Small intestine (tissue), 7 donors: ENCODE measurements around the gene FUT3. TPM values are rescaled to one million over a fixed set of nuclear protein-coding genes. Genes with fewer than 3 reads are reported as not detected.

Experiments used
- DNase-seq, 2 donors: peaks; one replicate each; pipeline versions ENCODE4 v3.0.0 to v3.0.0-alpha.2; 2013
- FAIRE-seq: peaks from 2 replicates; lab custom pipeline; 2012; peaks lifted over from hg19 to GRCh38; lab: Jason Lieb, UNC
- H3K27ac ChIP-seq, 3 donors: one replicate each; pipeline ENCODE4 v1.5.1; 2013; ENCODE audit warnings: low read length in 2 of 3, mild to moderate bottlenecking in 2 of 3, control low read depth in 1 of 3, inconsistent platforms in 1 of 3, low read depth in 1 of 3, moderate library complexity in 1 of 3
- H3K27me3 ChIP-seq, 3 donors: one replicate each; pipeline ENCODE4 v1.6.1; 2013; ENCODE audit warnings: low read length in 3 of 3, inconsistent platforms in 1 of 3; ENCODE audit not compliant: control insufficient read depth in 3 of 3, insufficient read depth in 3 of 3
- H3K36me3 ChIP-seq, 3 donors: one replicate each; pipeline ENCODE4 v1.6.1; 2013; ENCODE audit warnings: low read length in 3 of 3, inconsistent platforms in 1 of 3, low read depth in 1 of 3, mild to moderate bottlenecking in 1 of 3, moderate library complexity in 1 of 3; ENCODE audit not compliant: control insufficient read depth in 3 of 3, insufficient read depth in 2 of 3
- H3K4me1 ChIP-seq, 3 donors: one replicate each; pipeline ENCODE4 v1.6.1; 2013; ENCODE audit warnings: low read length in 2 of 3, inconsistent platforms in 1 of 3, low read depth in 1 of 3, mild to moderate bottlenecking in 1 of 3, moderate library complexity in 1 of 3; ENCODE audit not compliant: control insufficient read depth in 3 of 3, insufficient read depth in 2 of 3
- H3K4me3 ChIP-seq, 3 donors: one replicate each; pipeline ENCODE4 v1.5.1; 2013; ENCODE audit warnings: low read length in 3 of 3, control low read depth in 1 of 3, inconsistent platforms in 1 of 3, low read depth in 1 of 3, mild to moderate bottlenecking in 1 of 3, moderate library complexity in 1 of 3
- H3K9me3 ChIP-seq, 2 donors: one replicate each; pipeline ENCODE4 v1.6.1; 2013; ENCODE audit warnings: low read depth in 1 of 2, low read length in 1 of 2; ENCODE audit not compliant: control insufficient read depth in 2 of 2, insufficient read depth in 1 of 2
- WGBS, 3 donors: extraction: QIAGEN DNeasy Blood & Tissue Kit; methylation state at CpG; one replicate each; pipeline ENCODE4 v1.1.7; 2013; 5-methylcytosine and 5-hydroxymethylcytosine counted together
- polyA plus RNA-seq, 4 donors: library from polyadenylated mRNA; stranded (reverse) in 3 of 4; unstranded in 1 of 4; fragments of 200-250 nt in 3 of 4; fragments of 120-200 nt in 1 of 4; gene quantifications; one replicate each; pipeline versions ENCODE4 v1.2.1 to v1.2.3, GENCODE V29; 2013
- donor health status: healthy with polysubstance abuse.
- donor health status: control.
- donor health status: control.
- donor health status: Bipolar disorder and iron deficiency.
- donor health status: healthy.

Gene FUT3
- polyA plus RNA-seq, 4 donors, result 0.72 to 114 (median 48.6) TPM

GRCh38 chr19:5806905-5807304 is 44.3 kb downstream of the FUT3 start:
- no peak for FAIRE-seq
- WGBS, 3 donors, result 95 to 99% (median 98%) methylated on average over 5 of the region's 5 CpGs

GRCh38 chr19:5806133-5806489 is 45.1 kb downstream of the FUT3 start:
- no peak overlapping the region for H3K27ac ChIP-seq
- no peak for FAIRE-seq
- 25 to 38% (median 29%) methylated on average over 6 of the region's 6 CpGs for WGBS, 3 donors

More at GRCh38 chr19:5806905-5807304, 44.3 kb downstream of the FUT3 start:
- Histone ChIP-seq H3K36me3 (peaks cover 0 to 2% (median 0%) of the 10 kb centered on the region in 3 donors), H3K27ac (no peak overlapping the region), H3K9me3 (no peaks in the 10 kb centered on the region), H3K4me1 (peaks cover 0 to 27% (median 0%) of the 10 kb centered on the region in 3 donors), H3K4me3 (no peak overlapping the region), H3K27me3 (peaks cover 0 to 21% (median under 1%) of the 10 kb centered on the region in 3 donors)
- DNase-seq, result no peak

GRCh38 chr19:5805462-5806132 is 45.7 kb downstream of the FUT3 start:
- FAIRE-seq (no peak), DNase-seq (peak; percentile 79 to 84)
- H3K4me1 ChIP-seq, result peaks cover 0 to 27% (median 0%) of the 10 kb centered on the region in 3 donors
- peaks cover 0 to 2% (median 0%) of the 10 kb centered on the region in 3 donors for H3K36me3 ChIP-seq
- peak overlapping the region in 1 of 3 donors; percentile 72 for H3K27ac ChIP-seq
- WGBS, 3 donors, result 2 to 3% (median 3%) methylated on average over 43 to 46 of the region's 46 CpGs
- no peaks in the 10 kb centered on the region for H3K9me3 ChIP-seq
- H3K27me3 ChIP-seq, result peaks cover 0 to 21% (median 3%) of the 10 kb centered on the region in 3 donors
- peak overlapping the region in 2 of 3 donors; percentile 38 to 57 for H3K4me3 ChIP-seq

More at GRCh38 chr19:5806133-5806489, 45.1 kb downstream of the FUT3 start:
- no peak for DNase-seq
- Histone ChIP-seq H3K4me1 (peaks cover 0 to 27% (median 0%) of the 10 kb centered on the region in 3 donors), H3K36me3 (peaks cover 0 to 2% (median 0%) of the 10 kb centered on the region in 3 donors), H3K4me3 (no peak overlapping the region), H3K9me3 (no peaks in the 10 kb centered on the region), H3K27me3 (peaks cover 0 to 21% (median 3%) of the 10 kb centered on the region in 3 donors)

DNA sequence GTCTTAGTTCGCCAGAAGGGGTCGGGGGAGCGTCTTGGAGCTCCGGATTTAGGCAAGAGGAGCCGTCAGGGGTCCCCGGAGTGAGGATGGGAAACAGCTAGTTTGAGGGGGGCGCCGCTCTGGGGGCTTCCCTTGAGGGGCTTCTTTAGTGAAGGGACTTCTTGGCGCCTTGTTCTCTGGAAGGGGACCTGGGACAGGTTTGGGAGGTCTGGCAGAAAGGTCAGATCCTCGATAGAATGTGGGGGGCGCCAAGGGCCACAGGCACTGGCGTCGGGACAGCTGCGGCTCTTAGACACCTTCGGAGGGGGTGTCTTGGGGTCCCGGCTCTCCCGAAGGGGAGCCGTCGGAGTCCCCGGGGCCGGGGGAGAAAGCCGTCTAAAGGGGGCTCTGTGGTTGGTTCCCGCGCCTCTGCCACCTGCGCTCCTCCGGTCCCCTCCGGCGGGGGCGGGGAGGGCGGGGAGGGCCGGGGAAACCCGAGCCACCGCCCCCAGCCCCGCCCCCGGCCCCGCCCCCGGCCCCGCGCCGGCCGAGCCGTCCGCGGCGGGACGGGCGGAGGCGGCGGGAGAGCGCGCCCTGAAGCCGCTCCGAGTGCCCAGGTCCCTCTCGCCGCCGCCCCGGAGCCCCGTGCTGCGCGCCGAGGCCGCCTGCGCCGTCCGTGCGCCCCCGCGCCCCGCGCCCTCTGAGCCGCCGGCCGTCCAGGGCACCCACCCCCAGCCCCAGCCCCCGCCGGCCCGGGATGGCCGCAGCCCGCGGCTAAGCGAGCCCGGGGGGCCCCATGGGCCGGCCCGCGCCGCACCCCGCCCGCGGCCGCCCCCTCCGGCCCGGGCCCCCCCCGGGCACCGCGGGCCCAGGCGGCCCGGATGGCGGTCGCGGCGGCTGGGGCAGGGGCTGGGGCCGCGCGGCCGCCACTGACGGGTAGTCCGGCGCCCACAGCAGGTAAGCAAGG is 46.5 kb downstream of the FUT3 start, which contains the start of gene NRTN:
Gene NRTN, plus strand, starts transcription at position 552 of the 946 bp plus-strand sequence. CDS start 19,099 bp downstream, outside the sequence.
- peaks cover 0 to 2% (median 0%) of the 10 kb centered on the region in 3 donors for H3K36me3 ChIP-seq
- peaks cover 0 to 21% (median 3%) of the 10 kb centered on the region in 3 donors for H3K27me3 ChIP-seq
- DNase-seq (peak; percentile 40 to 45), FAIRE-seq (no peak)
- peak within 1 kb of the TSS in 1 of 3 donors; percentile 72 for H3K27ac ChIP-seq
- H3K9me3 ChIP-seq, result no peaks in the 10 kb centered on the region
- H3K4me1 ChIP-seq, result peaks cover 0 to 27% (median 4%) of the 10 kb centered on the region in 3 donors
- 1 to 3% (median 2%) methylated on average over 33 to 106 of the region's 107 CpGs for WGBS, 3 donors
- H3K4me3 ChIP-seq, result peak within 1 kb of the TSS; percentile 38 to 57 (median 39)

GRCh38 chr19:5803752-5804515 is 47.3 kb downstream of the FUT3 start:
- H3K27me3 ChIP-seq, result peaks cover 0 to 21% (median 3%) of the 10 kb centered on the region in 3 donors
- no peak for FAIRE-seq
- no peaks in the 10 kb centered on the region for H3K9me3 ChIP-seq
- peaks cover 0 to 27% (median 7%) of the 10 kb centered on the region in 3 donors for H3K4me1 ChIP-seq
- DNase-seq, result peak; percentile 85 to 95
- H3K36me3 ChIP-seq, result no peaks in the 10 kb centered on the region
- peak overlapping the region; percentile 9 to 57 (median 39) for H3K4me3 ChIP-seq
- H3K27ac ChIP-seq, result no peak overlapping the region
- WGBS, 3 donors, result 1 to 3% (median 1%) methylated on average over 43 to 54 of the region's 54 CpGs

- 4 to 7% (median 4%) methylated on average over 8 of the region's 8 CpGs for WGBS, 3 donors
- peaks cover 0 to 21% (median 3%) of the 10 kb centered on the region in 3 donors for H3K27me3 ChIP-seq
- H3K4me3 ChIP-seq, result peak overlapping the region; percentile 9 to 39 (median 27)
- H3K36me3 ChIP-seq, result no peaks in the 10 kb centered on the region
- no peak for DNase-seq
- no peak overlapping the region for H3K27ac ChIP-seq
- no peaks in the 10 kb centered on the region for H3K9me3 ChIP-seq
- no peak for FAIRE-seq
- H3K4me1 ChIP-seq, result peaks cover 0 to 27% (median 7%) of the 10 kb centered on the region in 3 donors
These were observed 47.9 kb downstream of the FUT3 start for GRCh38 chr19:5803441-5803751.

DNA sequence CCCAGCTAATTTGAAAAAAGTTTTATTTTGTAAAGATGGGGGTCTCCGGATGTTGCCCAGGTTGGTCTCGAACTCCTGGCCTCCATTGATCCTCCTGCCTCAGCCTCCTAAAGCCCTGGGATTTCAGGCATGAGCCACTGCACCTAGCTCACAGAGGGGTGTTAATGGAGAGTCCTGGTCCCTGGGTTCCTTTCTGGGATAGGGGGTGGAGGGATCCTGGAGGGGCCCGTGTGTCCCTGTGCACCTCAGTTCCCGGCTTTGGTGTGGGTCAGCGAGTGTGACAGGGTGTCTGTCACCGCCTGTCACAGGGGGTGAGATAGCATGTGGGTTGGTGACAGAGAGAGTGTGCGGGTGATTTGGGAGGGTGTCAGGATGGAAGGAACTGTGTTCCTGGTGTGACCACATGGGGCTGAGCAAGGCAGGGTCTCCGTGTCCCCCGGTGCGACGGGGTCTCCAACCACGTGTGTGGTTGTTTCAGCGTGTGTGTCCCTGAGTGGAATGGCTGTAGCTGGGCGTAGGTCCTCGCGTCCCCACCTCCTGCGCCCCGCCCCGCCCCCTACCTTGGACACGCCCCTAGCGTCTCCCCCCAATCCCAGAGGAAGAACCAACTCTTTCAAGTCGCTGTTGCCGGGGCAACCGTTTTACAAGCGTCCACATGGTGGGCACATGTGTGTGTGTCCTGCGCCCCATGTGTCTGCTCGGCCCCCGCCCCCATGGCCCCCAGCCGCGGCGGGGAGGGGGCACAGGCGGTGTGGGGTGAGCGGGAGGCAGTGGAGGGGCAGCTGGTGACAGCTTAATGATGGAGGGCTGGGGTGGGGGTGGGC is 49.2 kb downstream of the FUT3 start:
- peak in 1 of 2 donors; percentile 53 for DNase-seq

More for the DNA sequence above, 49.2 kb downstream of the FUT3 start:
- peaks cover 0 to 27% (median 7%) of the 10 kb centered on the region in 3 donors for H3K4me1 ChIP-seq
- H3K27me3 ChIP-seq, result peaks cover 0 to 21% (median 3%) of the 10 kb centered on the region in 3 donors
- H3K4me3 ChIP-seq, result no peak overlapping the region
- 17 to 32% (median 31%) methylated on average over 25 to 33 of the region's 33 CpGs for WGBS, 3 donors
- no peak for FAIRE-seq
- no peaks in the 10 kb centered on the region for H3K9me3 ChIP-seq
- H3K27ac ChIP-seq, result no peak overlapping the region
- H3K36me3 ChIP-seq, result no peaks in the 10 kb centered on the region
